Stimulated activated CD8-positive, alpha-beta memory T cell treated with anti-CD3 and anti-CD28 coated beads, Interleukin-2, amount 100 ng/mL, for 48 hours (primary cell): ENCODE results near the gene COBL.
"Not testable (repeated sequence)": the region's sequence is repeated elsewhere in the genome, so short reads cannot be mapped to it uniquely, and the experiment has no call there.

Experiments
- DNase-seq, 2 donors: peaks; one replicate each; pipeline ENCODE4 v3.0.0-alpha.2; 2020; ENCODE audit warnings: low read depth in 2 of 2

COBL gene

GRCh38 chr7:51234139-51234538, 82.5 kb downstream of the COBL start:
- DNase-seq: no peak

- DNase-seq: no peak
Observed at GRCh38 chr7:51233374-51233773, 83.2 kb downstream of the COBL start.

- no peak for DNase-seq
Observed at GRCh38 chr7:51230723-51231122, 85.9 kb downstream of the COBL start.

- no peak for DNase-seq
Observed at GRCh38 chr7:51230324-51230625, 86.3 kb downstream of the COBL start.

DNA sequence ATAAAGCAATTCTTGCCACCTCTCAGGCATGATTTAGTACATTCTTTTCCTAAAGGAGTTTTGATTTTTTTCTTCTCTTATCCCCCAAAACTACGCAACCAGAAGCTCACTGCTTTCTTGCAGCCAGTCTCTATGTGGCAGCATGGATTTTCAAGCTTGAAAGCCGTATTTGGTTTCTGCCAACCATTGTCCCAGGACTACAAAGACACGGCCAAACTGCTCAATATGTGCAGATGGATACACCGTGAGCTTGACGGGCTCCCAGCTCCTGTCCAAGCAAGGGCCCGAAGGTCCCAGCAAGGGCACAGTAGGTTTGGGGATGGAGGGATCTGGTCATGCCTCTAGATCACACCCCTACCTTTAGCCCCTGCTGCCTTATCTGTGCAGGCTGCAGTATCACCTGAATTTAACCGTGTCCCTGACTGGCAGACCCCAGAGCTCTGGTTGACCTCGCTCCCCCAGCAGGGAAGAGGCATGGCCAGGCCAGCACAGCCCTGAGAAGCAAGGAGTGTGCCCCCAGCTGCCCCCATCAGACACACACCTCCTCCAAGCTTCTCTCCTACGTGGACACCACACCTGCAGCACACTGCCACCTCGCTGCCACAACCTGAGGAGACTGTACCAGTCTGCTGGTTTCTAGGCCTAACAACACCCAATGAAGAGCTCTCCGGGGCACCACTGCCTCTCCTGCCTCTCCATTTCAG, 86.8 kb downstream of the COBL start:
- no peak for DNase-seq

- DNase-seq: no peak
Observed at GRCh38 chr7:51229106-51229537, 87.5 kb downstream of the COBL start.

DNA sequence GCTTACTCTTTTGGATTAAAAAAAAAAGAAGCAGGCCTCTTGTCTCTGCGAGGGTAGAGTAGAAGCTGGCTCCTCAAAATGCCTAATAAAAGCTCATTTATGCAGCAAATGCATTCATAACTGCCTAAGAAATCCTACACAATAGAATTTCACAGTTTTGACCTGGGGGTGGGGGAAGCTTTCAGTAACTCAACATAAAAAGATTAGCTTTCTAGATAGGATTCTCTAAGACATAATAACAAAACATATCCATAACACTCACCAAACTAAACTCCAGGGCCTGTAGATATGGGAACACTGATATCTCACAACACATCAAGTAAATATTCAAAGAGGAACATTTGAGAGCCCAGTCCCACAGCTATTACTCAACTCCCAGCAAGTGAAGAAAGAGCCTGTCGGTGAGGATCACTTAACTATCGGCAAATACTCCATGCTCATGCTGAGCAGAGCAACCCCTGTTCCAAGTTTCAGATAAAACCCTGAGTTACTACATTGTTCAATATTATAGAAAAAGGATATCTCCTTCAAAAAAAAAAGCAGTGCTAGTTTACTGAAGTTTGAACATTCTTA, 88.1 kb downstream of the COBL start:
- no peak for DNase-seq

DNA sequence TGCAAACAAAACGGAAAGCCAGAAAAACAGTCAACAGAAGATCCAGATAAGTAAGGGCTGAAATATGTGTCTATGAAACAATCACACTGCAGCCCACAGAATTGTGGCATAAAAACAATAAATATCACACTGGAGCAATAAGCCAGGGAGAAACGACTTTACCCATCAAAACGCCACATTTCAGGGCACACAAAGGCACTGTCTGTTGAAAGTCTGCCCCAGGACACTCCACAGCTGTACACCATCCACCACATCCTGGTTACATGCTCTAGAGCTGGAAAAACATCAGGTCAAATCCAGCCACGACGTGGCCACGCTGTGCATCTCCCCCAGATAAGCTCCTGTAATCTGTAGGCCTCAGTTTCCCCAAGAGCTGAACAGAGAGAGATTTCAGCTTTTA, 88.7 kb downstream of the COBL start:
- DNase-seq: no peak

DNA sequence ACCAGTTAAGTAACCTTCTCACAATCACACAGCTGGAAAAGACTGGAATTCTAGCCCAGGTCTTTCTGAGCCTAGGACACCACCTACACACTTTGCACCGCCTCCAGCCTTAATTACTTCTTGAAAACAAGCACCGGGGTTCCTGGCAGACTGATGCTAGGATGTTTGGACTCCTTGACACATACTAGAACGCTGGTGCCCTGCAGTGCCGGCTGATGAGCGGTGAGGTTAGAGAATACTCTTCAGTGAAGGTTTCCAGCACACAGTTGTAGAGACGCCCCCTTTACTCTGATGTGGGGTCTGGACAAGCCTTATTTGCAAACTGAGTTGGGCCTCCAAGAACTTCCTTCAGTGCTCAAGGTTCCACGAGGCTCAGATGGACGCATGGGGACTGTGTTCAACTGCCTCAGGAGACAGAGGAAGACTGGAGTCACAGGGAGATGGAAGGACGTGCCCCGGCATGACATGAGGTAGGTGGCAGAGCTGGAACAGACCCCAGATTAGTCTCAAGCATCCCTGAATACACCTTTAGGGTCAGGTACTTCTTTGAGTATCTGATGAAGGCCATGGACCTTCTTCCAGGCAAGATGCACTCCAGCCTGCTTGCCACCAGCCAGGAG, 89.6 kb downstream of the COBL start:
- no peak for DNase-seq

- no peak for DNase-seq
Observed at GRCh38 chr7:51226063-51226755, 90.4 kb downstream of the COBL start.

DNA sequence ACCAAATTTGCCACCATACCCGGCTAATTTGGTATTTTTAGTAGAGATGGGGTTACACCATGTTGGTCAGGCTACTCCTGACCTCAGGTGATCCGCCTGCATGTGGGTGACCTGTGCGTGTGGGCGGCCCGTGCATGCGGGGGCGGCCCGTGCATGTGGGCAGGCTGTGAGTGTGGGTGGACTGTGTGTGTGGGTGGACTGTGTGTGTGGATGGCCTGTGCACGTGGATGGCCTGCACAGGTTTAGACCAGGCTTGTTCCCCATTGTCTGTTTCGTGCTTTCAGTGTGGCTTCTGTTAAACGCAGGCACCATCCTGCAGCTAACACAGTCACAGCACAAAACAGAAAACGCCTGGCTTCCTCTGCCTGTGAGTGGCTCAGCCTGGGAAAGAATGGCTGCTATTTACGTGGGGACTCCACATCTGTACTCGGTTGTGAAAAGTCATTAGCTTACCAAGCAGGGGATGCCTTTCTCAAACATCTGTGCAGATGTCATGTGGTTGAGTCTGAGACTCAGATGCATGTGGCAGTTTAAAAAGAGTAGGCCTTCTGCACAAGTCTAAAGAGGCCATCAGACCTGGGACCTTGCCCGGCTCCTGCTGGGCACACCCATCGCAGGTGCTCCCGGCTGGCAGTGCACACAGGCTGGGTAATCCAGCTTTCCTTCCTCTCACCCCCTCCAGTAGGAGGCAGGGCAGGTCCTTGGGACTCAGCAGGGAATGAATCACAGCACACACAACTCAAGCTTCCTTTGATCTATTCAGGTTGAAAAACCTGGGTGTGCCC, 91.6 kb downstream of the COBL start:
- no peak for DNase-seq

DNA sequence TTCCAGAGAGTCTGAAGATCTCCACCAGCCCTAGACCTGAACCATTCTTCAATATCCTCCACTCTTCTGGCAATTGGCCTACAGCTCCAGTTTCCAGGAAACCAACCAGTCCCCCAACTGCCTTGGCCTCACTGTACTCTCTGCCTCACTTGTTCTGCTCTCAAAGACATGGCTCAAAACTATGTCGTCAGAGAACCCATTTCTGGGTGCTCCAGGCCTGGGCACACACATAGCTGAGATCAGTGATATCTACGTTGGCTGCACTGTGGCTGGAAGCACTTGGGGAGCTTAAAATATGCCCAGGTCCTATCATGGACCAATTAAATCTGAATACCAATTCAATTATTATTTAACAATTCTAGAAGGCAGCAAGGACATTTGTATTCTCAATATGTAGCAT, 93.1 kb downstream of the COBL start:
- no peak for DNase-seq

DNA sequence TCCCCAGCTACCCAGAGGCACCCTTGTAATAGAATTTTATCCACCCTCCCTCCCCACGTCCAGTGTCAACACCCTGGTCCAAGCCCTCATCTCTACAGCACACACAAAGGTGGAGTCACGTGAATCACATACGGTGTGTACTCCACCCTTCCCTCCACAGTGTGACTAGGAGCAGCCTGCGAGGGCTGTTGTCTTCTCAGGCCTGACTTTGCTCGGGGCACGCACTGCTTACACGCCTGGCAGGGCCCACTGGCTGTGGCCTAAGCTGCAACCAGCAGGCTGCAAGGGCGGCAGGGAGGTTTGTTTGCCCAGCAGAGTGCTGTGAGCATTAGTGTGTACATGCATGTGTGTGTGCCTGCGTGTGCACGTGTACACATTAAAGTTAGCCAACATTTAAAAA, 93.7 kb downstream of the COBL start:
- no peak for DNase-seq

DNA sequence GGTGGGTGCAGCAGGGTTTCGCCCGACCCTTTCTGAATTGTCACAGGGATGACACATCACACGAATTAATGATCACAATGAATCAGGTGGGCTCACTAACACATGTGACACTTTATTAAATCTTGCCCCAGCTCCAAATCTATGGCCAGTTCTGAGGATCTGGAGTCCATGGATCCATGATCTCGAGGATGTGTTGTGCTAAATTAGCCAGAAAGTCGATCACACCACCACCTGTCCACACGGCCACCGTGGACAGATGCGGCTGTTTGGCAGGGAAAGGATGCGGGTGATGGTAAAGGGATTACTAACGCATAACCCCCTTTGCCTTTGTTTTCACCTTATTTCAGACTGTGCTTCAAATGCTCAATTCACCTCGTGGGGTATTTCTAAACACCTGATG, 96.4 kb downstream of the COBL start:
- no peak for DNase-seq

- no peak for DNase-seq
Observed at GRCh38 chr7:51219261-51219988, 97.2 kb downstream of the COBL start.

- DNase-seq: no peak
Observed at GRCh38 chr7:51217804-51218203, 98.8 kb downstream of the COBL start.

DNA sequence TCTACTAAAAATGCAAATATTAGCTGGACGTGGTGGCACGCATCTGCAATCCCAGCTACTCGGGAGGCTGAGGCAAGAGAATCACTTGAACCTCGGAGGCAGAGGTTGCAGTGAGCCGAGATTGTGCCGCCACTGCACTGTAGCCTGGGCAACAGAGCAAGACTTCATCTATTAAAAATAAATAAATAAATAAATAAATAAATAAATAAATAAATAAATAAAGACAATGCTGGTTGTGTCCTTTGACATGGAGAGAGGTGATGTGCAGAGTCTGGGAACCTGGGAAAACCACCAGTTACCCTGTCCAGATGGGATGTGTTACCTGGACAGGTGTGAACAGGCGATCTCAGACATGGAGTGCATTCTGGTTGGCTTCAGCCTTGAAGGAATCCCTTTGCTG, 102.5 kb downstream of the COBL start:
- no peak for DNase-seq

DNA sequence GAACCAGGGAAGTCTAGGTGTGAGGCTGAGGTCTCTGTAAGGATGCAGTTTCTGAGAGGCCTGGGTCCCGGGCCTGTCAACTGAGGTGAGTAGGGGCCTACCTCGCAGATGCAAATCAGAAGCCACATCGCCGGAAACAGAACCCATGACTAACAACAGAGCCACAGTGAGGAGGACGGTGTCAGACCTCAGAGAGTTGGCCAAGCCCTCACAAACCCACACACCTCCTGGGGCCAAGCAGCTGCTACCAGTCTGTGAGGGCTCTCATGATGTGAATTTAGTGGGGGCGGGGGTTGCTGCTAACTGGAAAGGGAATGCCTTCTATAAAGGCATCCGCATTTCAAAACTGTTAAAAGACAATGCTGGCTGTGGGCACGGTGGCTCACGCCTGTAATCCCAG, 103.0 kb downstream of the COBL start:
- peak in 1 of 2 donors; percentile 1 for DNase-seq

- DNase-seq: no peak
Observed at GRCh38 chr7:51210766-51211165, 105.8 kb downstream of the COBL start.

DNA sequence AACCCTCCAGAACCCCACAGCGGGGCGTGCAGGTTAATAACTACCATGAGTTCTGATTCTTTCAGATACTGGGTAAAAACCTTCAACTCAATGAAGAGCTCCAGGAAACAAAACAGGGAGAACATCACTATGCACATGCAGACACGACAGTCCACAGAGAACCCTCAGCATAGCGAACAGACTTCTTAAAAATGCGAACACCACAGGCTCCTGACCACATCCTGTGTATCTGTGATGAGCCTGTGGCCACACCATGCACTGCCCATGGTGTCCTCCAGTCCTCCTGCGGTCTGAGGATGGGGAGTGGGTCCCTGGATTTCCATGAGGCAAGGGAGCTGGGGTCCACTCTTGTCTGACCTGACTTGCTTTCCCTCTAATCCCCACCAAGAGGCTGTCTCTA, 107.2 kb downstream of the COBL start:
- no peak for DNase-seq

- not testable (repeated sequence) for DNase-seq
Observed at GRCh38 chr7:51208125-51208524, 108.5 kb downstream of the COBL start.

GRCh38 chr7:51198654-51199053, 118.0 kb downstream of the COBL start:
- DNase-seq: no peak
